Activated CD8-positive, alpha-beta memory T cell treated with anti-CD3 and anti-CD28 coated beads for 1 hour (primary cell): ENCODE data around the gene MEDAG.

Experiments used
- DNase-seq, 2 donors: peaks; one replicate each; pipeline ENCODE4 v3.0.0-alpha.2; 2020; ENCODE audit warnings: low read depth in 1 of 2; ENCODE audit errors: extremely low read depth in 1 of 2

The MEDAG gene

GRCh38 chr13:30905932-30906383 lies at the start of gene MEDAG:
MEDAG (plus strand) TSS chr13:30906271; CDS start chr13:30906516, 245 bp downstream.
- DNase-seq, result no peak

- DNase-seq, result no peak
Observed at GRCh38 chr13:30857018-30857417, 49.1 kb upstream of the MEDAG start.

- DNase-seq, result no peak
Observed at GRCh38 chr13:30857636-30858035, 48.4 kb upstream of the MEDAG start.

DNA sequence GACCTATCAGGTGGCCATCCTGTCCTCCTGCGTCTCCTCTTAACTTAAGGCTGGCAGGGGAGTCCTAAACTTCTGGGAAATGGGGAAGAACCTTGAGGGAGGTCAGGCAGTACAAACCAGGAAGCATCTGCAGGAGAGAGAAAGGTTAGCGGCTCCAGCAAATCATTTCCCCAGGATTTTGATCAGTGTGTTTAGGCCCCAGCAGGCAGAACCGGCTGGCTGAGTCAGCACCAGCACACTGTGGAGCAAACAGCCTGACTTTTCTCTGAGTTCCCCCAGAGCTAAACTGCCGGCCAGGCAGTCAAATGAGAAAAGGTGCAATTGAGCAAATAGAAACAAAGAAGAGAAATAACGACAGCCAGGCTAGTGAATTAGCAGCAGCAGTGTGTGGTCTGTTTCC lies 46.7 kb upstream of the MEDAG start:
- DNase-seq, result no peak

GRCh38 chr13:30861163-30861562 lies 44.9 kb upstream of the MEDAG start:
- DNase-seq, result no peak

DNA sequence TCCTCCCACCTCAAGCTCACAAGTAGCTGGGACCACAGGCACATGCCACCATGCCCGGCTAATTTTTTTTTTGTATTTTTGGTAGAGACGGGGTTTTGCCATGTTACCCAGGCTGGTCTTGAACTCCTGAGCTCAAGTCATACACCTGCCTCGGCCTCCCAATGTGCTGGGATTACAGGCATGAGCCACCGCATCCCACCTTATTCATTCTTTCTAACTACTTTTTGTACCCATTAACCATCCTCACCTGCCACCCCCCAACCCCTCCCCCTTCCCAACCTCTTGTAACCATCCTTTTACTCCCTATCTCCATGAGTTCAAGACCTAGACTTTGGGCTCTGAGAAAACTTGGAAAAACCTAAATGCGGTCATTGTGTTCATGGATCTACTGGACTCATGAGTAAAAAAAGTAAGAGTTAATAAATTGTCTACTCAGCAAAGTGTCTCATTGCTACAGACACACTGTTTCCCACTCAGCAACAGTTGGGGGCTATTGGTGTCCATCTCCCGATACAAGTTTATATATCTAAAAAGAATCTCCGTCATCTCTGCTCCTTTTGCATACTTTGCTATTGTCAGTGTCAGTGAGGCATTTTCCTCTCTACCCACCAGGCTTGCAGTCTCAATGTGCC lies 44.1 kb upstream of the MEDAG start:
- no peak for DNase-seq

- no peak for DNase-seq
Observed at GRCh38 chr13:30862707-30863106, 43.4 kb upstream of the MEDAG start.

DNA sequence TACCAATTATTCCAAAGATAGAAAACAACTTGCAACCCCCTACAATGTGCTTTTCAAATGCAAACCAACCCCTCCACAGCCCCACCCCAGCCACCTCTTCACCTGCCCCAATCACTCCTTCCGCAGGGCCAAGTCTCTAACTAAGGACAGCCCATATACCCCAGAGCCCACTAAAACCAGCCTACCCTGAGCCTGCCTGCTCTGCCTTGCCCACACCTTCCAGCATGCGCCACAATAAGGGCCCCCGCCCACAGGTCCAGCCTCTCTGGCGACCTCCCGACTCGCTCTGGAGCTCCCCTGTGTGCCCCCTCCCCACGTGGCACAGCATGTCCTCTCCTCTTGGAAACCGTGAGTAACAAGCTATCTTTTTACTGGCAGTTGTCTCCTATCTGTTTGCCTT lies 42.8 kb upstream of the MEDAG start:
- no peak for DNase-seq

- DNase-seq, result no peak
Observed at GRCh38 chr13:30863796-30864195, 42.3 kb upstream of the MEDAG start.

- DNase-seq, result no peak
Observed at GRCh38 chr13:30864433-30865122, 41.5 kb upstream of the MEDAG start.

DNA sequence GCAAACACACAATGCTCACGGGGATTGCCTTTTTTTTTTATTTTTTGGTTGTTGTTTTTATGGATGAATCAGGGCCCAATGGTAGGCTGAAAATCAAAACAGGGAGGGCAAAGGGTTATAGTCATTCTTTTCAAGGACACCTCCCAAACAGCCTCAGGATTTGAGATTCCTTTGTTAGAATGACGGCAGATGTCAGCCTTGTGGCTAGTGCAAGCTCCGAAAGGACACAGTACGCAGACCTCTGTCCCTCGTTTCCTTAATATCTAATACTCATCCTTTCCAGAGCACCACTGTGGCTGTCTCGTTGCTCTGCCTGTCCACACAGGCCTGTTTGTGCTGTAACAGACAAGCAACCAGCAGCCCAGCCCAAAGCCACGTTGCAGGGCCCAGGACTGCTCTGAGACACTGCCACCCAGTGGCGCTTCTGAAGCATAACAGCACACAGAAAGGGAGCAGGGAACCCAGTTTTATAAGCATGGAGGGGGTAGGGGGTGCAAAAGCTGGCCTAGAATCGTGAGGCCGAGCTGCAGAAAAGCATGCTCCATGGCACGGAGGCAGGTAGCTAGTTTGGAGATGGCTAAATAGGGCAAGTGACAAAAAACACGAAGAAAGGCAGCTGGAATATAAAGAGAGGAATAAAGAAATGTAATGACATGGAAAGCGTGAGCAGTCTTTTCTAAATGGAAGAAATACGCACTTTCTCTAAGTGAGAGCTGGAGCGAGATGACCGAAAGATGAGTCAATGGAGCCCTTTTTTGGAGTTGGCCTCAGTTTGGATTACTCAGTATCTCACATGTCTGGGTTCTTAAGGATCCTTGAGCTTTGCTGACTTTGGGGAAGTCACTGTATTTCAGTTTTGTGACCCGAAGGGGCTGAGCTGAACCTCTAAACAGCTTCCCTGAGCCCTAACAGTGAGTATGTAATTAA lies 40.7 kb upstream of the MEDAG start:
- DNase-seq, result peak; percentile 3 to 8

DNA sequence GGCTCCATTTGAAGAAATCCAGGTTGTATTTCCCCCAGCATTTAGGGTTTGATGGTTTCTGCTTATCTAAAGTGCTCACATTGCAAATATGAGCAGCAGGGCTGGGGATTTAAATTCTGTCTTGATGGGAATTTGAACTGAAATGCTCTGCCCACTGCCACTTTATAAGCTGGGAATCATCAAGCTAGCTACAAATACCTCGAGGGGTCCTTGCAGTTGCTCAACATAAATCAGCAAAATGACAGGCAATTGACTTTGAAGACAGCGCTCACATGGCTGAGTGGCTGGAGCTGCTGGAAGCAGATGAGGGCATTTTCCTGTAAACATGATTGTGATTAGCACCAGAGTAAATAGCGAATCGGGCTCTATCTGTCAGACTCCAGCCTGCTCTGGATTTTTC lies 39.4 kb upstream of the MEDAG start:
- DNase-seq, result no peak

DNA sequence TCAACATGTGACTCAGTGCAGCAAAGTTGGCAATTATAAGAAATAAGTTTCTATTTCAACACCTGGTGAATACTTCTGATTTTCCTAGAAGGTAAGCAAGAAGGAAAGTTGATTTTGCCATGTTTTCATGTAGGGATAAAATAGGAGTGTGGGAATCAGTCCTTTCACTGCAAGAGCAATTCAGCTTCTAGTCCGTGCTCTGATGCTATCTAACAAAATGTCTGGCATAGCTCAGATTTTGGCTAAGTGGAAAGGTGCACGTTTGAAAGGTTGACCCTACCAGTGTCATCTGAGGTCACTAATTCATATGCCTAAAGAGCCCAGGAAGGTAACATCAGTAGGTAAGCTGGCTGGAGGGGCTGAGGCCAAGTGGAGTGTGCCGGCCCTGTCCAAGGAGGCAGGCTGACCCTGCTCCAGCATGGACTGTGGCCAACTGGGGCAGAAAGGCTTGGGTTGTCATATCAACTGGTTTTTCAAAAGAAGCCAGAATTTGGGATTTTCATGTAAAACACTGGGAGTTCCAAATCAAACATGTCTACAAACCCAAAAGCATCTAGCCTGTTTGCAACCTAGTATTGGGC lies 38.9 kb upstream of the MEDAG start:
- no peak for DNase-seq

GRCh38 chr13:30868799-30869470 lies 37.1 kb upstream of the MEDAG start:
- no peak for DNase-seq

DNA sequence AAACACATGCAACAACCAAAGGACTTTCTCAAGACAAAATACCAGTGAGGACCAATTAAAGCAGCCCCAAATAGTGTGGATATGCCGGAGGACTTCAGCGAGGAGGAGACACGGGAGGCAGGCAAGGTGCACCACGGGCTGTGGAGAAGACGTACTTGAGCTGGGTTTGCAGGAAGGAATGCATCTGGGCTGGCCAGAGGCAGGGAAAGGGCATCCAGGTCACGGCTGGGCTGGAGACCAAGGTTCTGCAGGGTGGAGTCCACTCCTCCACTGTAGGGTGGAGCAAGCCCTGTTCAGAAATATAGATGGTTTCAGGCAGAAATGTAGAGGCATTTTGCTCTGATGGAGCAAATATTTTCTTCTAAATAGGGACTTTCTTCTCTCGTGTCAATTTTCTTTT lies 36.6 kb upstream of the MEDAG start:
- DNase-seq, result no peak

GRCh38 chr13:30870049-30870884 lies 35.8 kb upstream of the MEDAG start:
- DNase-seq, result no peak

GRCh38 chr13:30870916-30871587 lies 35.0 kb upstream of the MEDAG start:
- DNase-seq, result no peak

DNA sequence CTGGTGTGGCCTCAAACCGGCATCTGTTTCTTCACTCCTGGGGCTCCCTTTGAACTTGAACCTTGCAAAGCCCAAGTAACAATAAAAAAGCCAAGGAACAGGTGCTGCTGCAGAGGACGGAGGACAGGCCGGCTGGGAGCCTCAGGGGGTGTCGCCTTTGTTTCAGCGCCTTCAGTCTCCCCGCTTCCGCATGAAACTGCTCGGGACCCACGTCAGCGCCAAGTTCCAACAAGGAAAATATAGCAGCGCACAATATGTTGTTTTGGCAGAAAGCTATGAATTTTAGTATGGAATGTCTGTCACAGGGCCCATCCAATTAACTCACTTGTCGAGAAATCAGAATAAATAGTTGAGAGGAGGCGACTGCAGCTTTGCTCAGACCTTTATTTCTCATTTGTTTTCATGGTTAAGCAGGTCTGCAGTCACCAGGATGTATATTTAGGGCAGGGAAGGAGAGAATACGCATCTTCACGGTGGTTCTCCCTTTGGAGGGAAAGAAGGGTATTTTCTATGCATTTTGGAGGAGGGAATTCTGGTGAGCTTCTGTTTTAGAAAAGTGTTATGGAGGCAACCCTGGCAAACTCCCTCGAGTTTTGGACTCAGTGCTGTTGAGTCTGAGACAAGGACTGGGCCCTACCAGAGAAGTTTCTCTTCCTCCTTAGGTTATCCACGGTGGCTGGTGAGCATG lies 34.3 kb upstream of the MEDAG start:
- DNase-seq, result no peak

DNA sequence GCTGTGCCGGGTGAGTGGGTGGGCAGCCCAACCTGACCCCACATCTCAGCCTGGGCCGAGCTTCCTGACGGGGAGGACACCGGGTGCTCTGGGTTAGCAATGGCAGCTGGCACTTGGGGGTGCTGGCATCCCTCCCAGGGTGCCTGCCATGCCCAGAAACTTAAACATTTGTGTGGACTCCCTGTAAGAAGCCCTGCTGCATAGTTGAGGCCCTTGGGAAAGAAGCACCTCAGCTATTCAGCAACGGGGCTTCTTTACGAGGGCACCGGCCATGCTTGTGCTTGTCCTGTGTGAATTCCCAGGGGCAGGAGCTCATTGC lies 33.8 kb upstream of the MEDAG start:
- DNase-seq, result no peak
